ENCODE data around the gene ARID3A. TPM values are rescaled to one million over a fixed set of nuclear protein-coding genes. Genes with fewer than 3 reads are reported as not detected.

Gene ARID3A
- total and polyA plus RNA-seq, 2 donors (not counting 3 experiments of a cell fraction or from before 2014, with no cell fraction given), result 5.4 to 13.2 TPM

- Histone ChIP-seq H3K9ac (replicated peaks; ENCODE audit: extremely low read depth, insufficient read depth, low read length) (no peak overlapping the region), H2AFZ (ENCODE audit: low read depth, low read length) (no peak overlapping the region), H3K4me2 (ENCODE audit: insufficient read depth, low read length) (no peak overlapping the region), H3K79me2 (ENCODE audit: control insufficient read depth, insufficient read depth, low read length) (peaks cover 5% of the 10 kb centered on the region), H3K36me3 (ENCODE audit: control insufficient read depth in 2 of 2, extremely low read depth in 1 of 2, insufficient read depth in 2 of 2, low read length in 2 of 2) (peaks cover 0 to 11% of the 10 kb centered on the region in 2 experiments), H3K4me1 (ENCODE audit: control insufficient read depth, extremely low read depth, insufficient read depth, low read length) (no peaks in the 10 kb centered on the region), H3K9me3 (replicated peaks; ENCODE audit: control insufficient read depth, insufficient read depth, low read length) (no peaks in the 10 kb centered on the region), H3K9me1 (replicated peaks; ENCODE audit: control insufficient read depth, extremely low read depth, insufficient read depth, low read length) (no peaks in the 10 kb centered on the region), H4K20me1 (replicated peaks; ENCODE audit: control insufficient read depth, extremely low read depth, insufficient read depth, low read length) (no peaks in the 10 kb centered on the region), H3K27ac (ENCODE audit: insufficient read depth, low read depth, low read length) (no peak overlapping the region), H3K27me3 (ENCODE audit: control insufficient read depth in 2 of 2, insufficient read depth in 2 of 2, low read length in 2 of 2) (no peaks in the 10 kb centered on the region), H3K4me3 (replicated peaks in 1 of 3; ENCODE audit: insufficient read depth in 1 of 3, low read depth in 1 of 3, low read length in 3 of 3) (no peak overlapping the region)
- intact Hi-C loops (cut with micrococcal nuclease) (no loop called here), dilution Hi-C loops (cut with MboI; ENCODE audit: extremely low pct_ligation_motif_present, low sequenced_read_pairs) (no loop called here)
- TF ChIP-seq CTCF (IDR thresholded peaks at IDR 0.05; ENCODE audit: extremely low read depth in 1 of 2, insufficient read depth in 1 of 2, low read depth in 1 of 2, low read length in 2 of 2), result no peak
- no peak for TF ChIP-seq POLR2A (IDR thresholded peaks at IDR 0.05; ENCODE audit: low read depth, low read length)
- no peak for TF ChIP-seq MYC (IDR thresholded peaks at IDR 0.05; ENCODE audit: low read depth, low read length)
- TF ChIP-seq FOS (IDR thresholded peaks at IDR 0.05; ENCODE audit: borderline replicate concordance, insufficient read depth, low read length), result no peak
- TF ChIP-seq EZH2 (IDR thresholded peaks at IDR 0.05; ENCODE audit: borderline replicate concordance, low read depth, low read length, severe bottlenecking), result no peak
- TF ChIP-seq JUN (IDR thresholded peaks at IDR 0.05; ENCODE audit: borderline replicate concordance, insufficient read depth, insufficient read length, low read depth), result no peak
- FAIRE-seq (no peak), DNase-seq (ENCODE audit: low read depth, low spot score) (no peak)
- POLR2A ChIA-PET, result no interaction called here
- CTCF ChIA-PET, result interaction anchor here (0.7 to 1.3 kb wide), 2 partner anchors 9 to 31 kb away, joined by 3 read pairs; no protein-coding TSS in a partner anchor
- no TSS peak for BruUV-seq (replicated peaks)
Observed at GRCh38 chr19:896999-897398, 28.8 kb upstream of the ARID3A start.
